NCI-H82 treated with DMSO at 0.1 percent for 48 hours (cell line): Measurements from ENCODE around the gene SNAP23.

Experiments
- DNase-seq: peaks from one replicate; lab custom pipeline; 2025; ENCODE audit not compliant: unreplicated experiment; lab: John Stamatoyannopoulos, UW

Gene SNAP23

GRCh38 chr15:42494998-42495360 lies 455 bp upstream of the SNAP23 start:
- DNase-seq = peak; percentile 34

- DNase-seq = no peak
Observed at GRCh38 chr15:42498212-42499068, 3.0 kb downstream of the SNAP23 start.

- no peak for DNase-seq
Observed at GRCh38 chr15:42499858-42500609, 4.6 kb downstream of the SNAP23 start.

GRCh38 chr15:42502477-42502876 lies 7.0 kb downstream of the SNAP23 start:
- DNase-seq = no peak

- no peak for DNase-seq
Observed at GRCh38 chr15:42503825-42504224, 8.4 kb downstream of the SNAP23 start.

GRCh38 chr15:42504631-42505030 lies 9.2 kb downstream of the SNAP23 start:
- no peak for DNase-seq

GRCh38 chr15:42507514-42507913 lies 12.1 kb downstream of the SNAP23 start:
- no peak for DNase-seq

- DNase-seq = no peak
Observed at GRCh38 chr15:42508263-42508690, 12.8 kb downstream of the SNAP23 start.

- DNase-seq = no peak
Observed at GRCh38 chr15:42510258-42511006, 15.0 kb downstream of the SNAP23 start.

GRCh38 chr15:42511007-42511391 lies 15.6 kb downstream of the SNAP23 start:
- no peak for DNase-seq

GRCh38 chr15:42523331-42523730 lies 27.9 kb downstream of the SNAP23 start:
- no peak for DNase-seq

GRCh38 chr15:42528970-42529369 lies 33.5 kb downstream of the SNAP23 start:
- DNase-seq = no peak

GRCh38 chr15:42533246-42533645 lies 37.8 kb downstream of the SNAP23 start:
- DNase-seq = no peak

- no peak for DNase-seq
Observed at GRCh38 chr15:42544853-42545629, 49.6 kb downstream of the SNAP23 start.

GRCh38 chr15:42547918-42548248 lies 52.4 kb downstream of the SNAP23 start:
- DNase-seq = no peak

GRCh38 chr15:42548249-42549031 lies 53.0 kb downstream of the SNAP23 start, which contains the start of the genes HAUS2 and LRRC57:
Gene HAUS2 (plus strand): TSS chr15:42548838. CDS start chr15:42548873, 35 bp downstream.
Gene LRRC57 (minus strand): TSS chr15:42548793. CDS start chr15:42548434, 359 bp downstream.
- DNase-seq = peak; percentile 41

- peak; percentile 41 for DNase-seq
Observed at GRCh38 chr15:42549032-42549491, 53.6 kb downstream of the SNAP23 start.

- no peak for DNase-seq
Observed at GRCh38 chr15:42549741-42550392, 54.4 kb downstream of the SNAP23 start.

GRCh38 chr15:42553554-42553953 lies 58.1 kb downstream of the SNAP23 start:
- DNase-seq = no peak
